ENCODE measurements around the gene SEPTIN6.

Gene SEPTIN6

DNA sequence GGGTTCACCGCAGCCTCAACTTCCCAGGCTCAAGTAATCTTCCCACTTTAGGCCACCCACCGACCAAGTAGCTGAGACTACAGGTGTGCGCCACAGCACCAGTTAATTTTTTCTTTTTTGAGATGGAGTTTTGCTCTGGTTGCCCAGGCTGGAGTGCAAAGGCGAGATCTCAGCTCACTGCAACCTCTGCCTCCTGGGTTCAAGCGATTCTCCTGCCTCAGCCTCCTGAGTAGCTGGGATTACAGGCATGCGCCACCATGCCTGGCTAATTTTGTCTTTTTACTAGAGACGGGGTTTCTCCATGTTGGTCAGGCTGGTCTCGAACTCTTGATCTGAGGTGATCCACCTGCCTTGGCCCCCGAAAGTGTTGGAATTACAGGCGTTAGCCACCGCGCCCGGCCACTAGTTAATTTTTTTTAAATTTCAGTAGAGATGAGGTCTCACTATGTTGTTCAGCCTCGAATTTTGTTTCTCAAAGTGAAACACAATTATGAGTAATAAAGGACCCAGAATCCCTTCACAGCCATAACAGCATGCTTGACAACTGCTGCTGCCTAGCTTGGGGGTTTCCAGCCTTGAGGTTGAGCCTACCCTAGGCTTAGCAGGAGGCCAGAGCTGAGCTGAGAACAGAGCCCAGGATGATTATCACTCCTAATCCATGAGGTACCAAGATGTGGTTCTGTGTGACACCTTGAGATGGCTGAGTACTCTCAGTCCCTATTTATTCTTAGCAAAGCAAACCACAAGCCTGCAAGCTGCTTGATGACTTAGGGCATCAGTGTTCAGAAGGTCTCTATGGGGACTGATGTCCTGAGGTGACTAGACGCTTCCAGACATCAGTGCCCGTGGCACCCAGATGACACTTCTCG lies 45.2 kb downstream of the SEPTIN6 start:
- DNase-seq, result peak; percentile 64

DNA sequence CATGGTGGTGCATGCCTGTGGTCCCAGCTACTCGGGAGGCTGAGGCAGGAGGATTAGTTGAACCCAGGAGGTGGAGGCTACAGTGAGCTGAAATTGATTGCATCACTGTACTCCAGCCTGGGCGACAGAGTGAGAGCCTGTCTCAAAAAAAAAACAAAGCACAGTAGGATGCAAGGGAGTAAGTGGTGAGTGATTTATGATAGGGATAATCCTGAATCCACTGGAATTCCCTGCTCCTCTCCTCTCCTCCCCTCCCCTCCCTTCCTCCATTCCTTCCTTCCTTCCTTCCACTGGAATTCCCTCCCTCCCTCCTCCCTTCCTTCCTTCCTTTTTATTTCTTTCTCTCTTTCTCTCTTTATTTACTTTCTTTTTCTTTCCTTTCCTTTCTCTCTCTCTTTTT lies 45.9 kb downstream of the SEPTIN6 start:
- no peak for DNase-seq

DNA sequence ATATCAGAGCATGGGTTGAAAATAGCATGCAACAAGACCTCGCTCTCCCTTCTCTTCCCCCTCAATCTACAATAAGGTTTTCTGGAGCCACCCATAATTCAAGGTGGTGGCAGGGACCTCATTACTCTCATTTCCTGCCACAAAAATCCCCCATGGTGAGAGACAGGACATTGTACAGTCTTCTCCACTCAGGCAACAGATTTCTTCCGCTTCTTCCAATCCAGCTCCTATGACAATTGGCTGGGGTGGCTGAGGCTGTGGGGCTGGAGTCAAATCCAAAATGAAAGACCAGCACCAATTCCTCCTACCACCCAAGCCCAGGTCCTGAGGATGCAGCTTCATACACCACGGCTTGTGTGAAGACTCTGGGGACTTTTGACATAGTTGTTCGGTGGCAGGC lies 46.5 kb downstream of the SEPTIN6 start:
- DNase-seq, result no peak

DNA sequence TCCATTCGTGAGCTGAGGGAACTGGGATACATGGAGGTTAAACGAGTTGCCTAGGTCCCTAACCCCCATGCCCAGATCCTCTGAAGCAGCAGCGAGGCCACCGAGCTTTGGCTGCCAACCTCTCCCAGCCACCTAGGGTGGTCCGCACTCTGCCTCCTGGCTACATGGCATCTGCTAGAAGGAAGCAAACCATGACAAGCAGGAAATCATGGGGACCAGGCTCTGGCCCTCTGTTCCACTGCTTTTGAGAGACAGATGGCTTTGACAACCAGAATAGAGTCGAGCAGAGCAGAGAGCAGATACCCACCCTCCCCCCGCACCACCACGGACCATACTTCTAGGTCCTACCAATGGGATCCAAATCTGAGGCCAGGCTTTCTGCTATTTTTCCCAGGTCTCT lies 49.3 kb downstream of the SEPTIN6 start:
- no peak for DNase-seq
